ACC112 (cell line): Measurements from ENCODE around the gene HOXA2.
A peak's percentile ranks its signal among the peaks of the same experiment; 100 is the strongest.

Experiments
- H2AFZ ChIP-seq: fragments of 200-600 bp; sonication (generic); one replicate; pipeline ENCODE4 v1.6.0; 2017; ENCODE audit warnings: antibody characterized with exemption, low read length; ENCODE audit not compliant: unreplicated experiment
- H3K27ac ChIP-seq: fragments of 200-600 bp; sonication (generic); 2 replicates; pipeline ENCODE4 v1.5.1; 2014; ENCODE audit warnings: low read depth, mild to moderate bottlenecking, antibody characterized with exemption, low read length, moderate library complexity
- H3K27me3 ChIP-seq: fragments of 200-600 bp; sonication (generic); 2 replicates; pipeline ENCODE4 v1.6.1; 2014; ENCODE audit warnings: mild to moderate bottlenecking, antibody characterized with exemption, low read length, moderate library complexity, mixed read lengths; ENCODE audit not compliant: insufficient read depth
- H3K36me3 ChIP-seq: fragments of 200-600 bp; sonication (generic); 2 replicates; pipeline ENCODE4 v1.6.1; 2016; ENCODE audit warnings: mild to moderate bottlenecking, antibody characterized with exemption, low read length, moderate library complexity, mixed read lengths; ENCODE audit not compliant: insufficient read depth
- H3K4me1 ChIP-seq: fragments of 200-600 bp; sonication (generic); one replicate; pipeline ENCODE4 v1.6.1; 2016; ENCODE audit warnings: low read length, mixed read lengths; ENCODE audit not compliant: insufficient read depth, unreplicated experiment, control insufficient read depth
- H3K4me3 ChIP-seq: fragments of 200-600 bp; sonication (generic); 2 replicates; pipeline ENCODE4 v1.5.1; 2014; ENCODE audit warnings: mild to moderate bottlenecking, low read depth, low read length
- H3K79me2 ChIP-seq: fragments of 200-600 bp; sonication (generic); one replicate; pipeline ENCODE4 v1.6.0; 2016; ENCODE audit warnings: low read length; ENCODE audit not compliant: control insufficient read depth, unreplicated experiment, insufficient read depth

HOXA2 gene

GRCh38 chr7:27107391-27108381, 5.2 kb upstream of the HOXA2 start:
- H3K27me3 ChIP-seq = peaks cover 100% of the 10 kb centered on the region
- H3K4me3 ChIP-seq = no peak overlapping the region
- H3K27ac ChIP-seq = no peak overlapping the region
- H2AFZ ChIP-seq = no peak overlapping the region
- H3K36me3 ChIP-seq = no peaks in the 10 kb centered on the region
- H3K4me1 ChIP-seq = no peaks in the 10 kb centered on the region
- H3K79me2 ChIP-seq = no peaks in the 10 kb centered on the region

DNA sequence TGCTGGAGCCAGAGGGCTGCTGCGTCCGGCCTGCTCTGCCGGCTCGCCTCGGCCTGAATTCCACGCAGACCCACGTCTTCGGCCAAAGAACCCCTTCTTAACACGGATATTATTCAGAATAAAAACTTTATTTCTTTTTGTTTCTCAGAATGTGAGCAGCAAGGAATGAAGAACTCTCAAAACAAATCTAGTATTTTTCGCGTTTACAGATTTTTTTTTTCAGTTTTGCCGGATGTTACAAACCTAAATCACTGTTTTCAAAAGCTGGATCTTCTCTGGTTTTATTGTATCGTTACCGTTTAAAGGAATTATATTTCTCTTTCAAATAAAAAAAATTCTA, 4.4 kb upstream of the HOXA2 start:
- H3K27me3 ChIP-seq = peaks cover 100% of the 10 kb centered on the region
- no peaks in the 10 kb centered on the region for H3K4me1 ChIP-seq
- H3K79me2 ChIP-seq = no peaks in the 10 kb centered on the region
- no peaks in the 10 kb centered on the region for H3K36me3 ChIP-seq
- H3K4me3 ChIP-seq = peak overlapping the region; percentile 54; the same call in 1 of the 2 replicates
- H3K27ac ChIP-seq = no peak overlapping the region
- no peak overlapping the region for H2AFZ ChIP-seq

- H3K4me3 ChIP-seq = peak overlapping the region; percentile 54; the same call in 1 of the 2 replicates
- no peak overlapping the region for H2AFZ ChIP-seq
- no peak overlapping the region for H3K27ac ChIP-seq
- H3K27me3 ChIP-seq = peaks cover 100% of the 10 kb centered on the region
- no peaks in the 10 kb centered on the region for H3K4me1 ChIP-seq
- no peaks in the 10 kb centered on the region for H3K79me2 ChIP-seq
- H3K36me3 ChIP-seq = no peaks in the 10 kb centered on the region
Measured at GRCh38 chr7:27106181-27106900, 3.9 kb upstream of the HOXA2 start.

DNA sequence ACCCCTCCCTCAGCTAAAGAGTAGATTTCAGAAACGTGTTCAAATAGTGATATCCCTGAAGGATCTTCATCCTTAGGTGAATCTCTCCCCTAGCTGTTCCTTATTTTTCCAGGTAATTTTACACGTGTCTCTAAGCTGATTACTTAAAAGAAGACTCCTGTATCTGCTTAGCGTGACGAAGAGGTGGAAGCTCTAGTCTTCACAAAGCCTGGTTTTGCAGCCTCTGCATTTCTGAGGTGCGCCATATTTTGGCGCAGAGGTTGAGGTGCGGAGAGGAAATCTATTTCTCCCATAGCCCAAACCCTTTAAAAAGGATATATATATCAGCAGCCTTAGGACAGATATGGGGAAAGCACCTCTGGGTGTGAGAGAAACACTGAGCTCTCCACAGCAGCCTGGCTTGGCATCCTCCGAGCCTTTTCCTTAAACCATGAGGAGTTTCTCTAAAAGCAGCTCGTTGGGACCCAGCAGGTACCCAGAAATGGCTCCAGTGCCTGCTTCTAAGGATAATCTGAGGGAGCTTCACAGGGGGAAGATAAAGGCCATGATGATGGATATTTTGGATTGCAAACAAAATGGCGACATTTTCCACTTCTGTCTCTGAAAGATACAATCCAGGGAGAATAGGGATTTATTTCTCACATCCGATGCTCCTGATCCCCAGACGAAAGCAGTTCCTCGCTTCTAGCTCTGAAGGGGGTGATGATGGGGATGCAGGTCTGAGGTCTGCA, 3.0 kb upstream of the HOXA2 start:
- H3K27ac ChIP-seq = no peak overlapping the region
- no peak overlapping the region for H3K4me3 ChIP-seq
- H3K27me3 ChIP-seq = peaks cover 100% of the 10 kb centered on the region
- H3K36me3 ChIP-seq = no peaks in the 10 kb centered on the region
- no peaks in the 10 kb centered on the region for H3K4me1 ChIP-seq
- no peak overlapping the region for H2AFZ ChIP-seq
- no peaks in the 10 kb centered on the region for H3K79me2 ChIP-seq

DNA sequence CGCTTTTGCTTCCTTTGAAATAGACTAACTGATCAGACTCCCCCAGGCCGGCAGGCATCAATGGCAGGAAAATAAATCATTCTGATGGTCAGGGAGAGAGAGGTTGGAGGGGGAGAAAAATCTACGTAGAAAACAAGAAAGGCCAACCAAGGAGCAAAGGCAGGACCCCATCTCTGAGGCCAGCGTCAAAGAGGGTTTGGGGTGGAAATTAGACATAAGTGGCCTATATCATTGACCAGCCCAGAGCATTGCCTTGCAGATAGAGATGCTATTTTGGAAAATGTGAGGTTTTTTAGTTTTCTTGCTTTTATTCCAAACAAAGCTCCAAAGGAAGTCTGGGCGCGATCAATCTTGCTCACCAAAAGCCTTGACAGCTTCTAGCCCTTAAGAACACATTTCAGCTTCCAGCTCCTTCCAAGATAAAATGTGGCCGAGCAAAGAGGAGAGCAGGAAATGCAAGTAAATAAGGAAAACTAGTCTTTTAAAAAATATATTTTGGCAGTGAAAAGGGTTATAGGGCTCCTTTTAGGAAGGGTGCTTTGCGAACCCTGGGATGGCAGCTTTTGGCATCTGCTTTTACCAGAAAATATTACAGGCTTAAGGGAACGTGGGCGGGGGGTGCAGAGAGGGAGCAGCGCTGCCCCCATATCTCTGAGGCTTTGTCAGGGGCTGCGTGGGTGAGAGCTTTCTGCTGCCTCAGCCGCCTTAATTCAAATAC, 2.0 kb upstream of the HOXA2 start:
- no peak overlapping the region for H3K27ac ChIP-seq
- peaks cover 100% of the 10 kb centered on the region for H3K27me3 ChIP-seq
- no peaks in the 10 kb centered on the region for H3K36me3 ChIP-seq
- no peak overlapping the region for H3K4me3 ChIP-seq
- no peaks in the 10 kb centered on the region for H3K79me2 ChIP-seq
- H3K4me1 ChIP-seq = no peaks in the 10 kb centered on the region
- H2AFZ ChIP-seq = no peak overlapping the region

DNA sequence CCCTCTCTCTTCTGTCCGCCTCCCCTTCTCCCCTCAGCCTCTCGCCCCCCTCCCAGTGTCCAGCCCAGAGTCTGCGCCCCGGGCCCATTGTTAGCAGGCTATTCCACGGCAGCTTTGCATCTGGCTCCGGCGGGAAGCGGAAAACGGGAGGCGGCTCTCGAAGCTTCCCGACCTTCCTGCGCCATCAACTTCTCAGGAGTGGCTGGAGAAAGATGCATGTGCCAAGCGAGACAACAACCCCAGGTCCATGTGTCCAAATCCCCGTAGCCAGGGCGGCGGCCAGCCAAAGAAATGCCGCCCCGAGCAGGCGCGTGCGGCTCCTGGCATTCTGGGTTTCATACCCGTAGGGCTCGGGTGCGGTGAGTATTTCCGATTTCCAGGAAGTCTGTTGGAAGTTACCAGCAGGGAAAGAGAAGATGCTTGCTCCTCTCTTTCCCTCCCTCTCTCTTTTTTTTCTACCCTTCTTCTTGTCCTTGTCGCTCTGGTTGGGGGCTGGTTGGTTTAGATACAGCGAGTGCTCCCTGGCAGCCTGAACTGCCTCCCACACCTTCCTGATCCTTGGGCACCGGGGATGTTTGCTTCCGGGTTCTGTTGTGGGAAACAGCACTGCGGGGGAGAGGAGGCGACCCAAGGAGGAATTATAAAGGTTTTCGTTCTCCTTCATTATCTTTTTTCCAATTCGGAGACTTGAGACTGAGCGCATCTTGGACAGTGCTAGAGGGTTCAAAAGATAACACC, 1.2 kb upstream of the HOXA2 start:
- Histone ChIP-seq H3K36me3 (no peaks in the 10 kb centered on the region), H3K27me3 (peaks cover 100% of the 10 kb centered on the region), H3K4me3 (peak overlapping the region; percentile 32; the same call in 1 of the 2 replicates), H3K27ac (no peak overlapping the region), H3K79me2 (no peaks in the 10 kb centered on the region), H2AFZ (no peak overlapping the region), H3K4me1 (no peaks in the 10 kb centered on the region)

- no peak overlapping the region for H3K27ac ChIP-seq
- H3K4me1 ChIP-seq = peaks cover 9% of the 10 kb centered on the region
- no peak overlapping the region for H2AFZ ChIP-seq
- peaks cover 100% of the 10 kb centered on the region for H3K27me3 ChIP-seq
- no peaks in the 10 kb centered on the region for H3K79me2 ChIP-seq
- no peaks in the 10 kb centered on the region for H3K36me3 ChIP-seq
- H3K4me3 ChIP-seq = no peak overlapping the region
Measured at GRCh38 chr7:27101957-27102580, 414 bp downstream of the HOXA2 start.

- H3K4me1 ChIP-seq = peaks cover 10% of the 10 kb centered on the region
- H3K36me3 ChIP-seq = no peaks in the 10 kb centered on the region
- no peaks in the 10 kb centered on the region for H3K79me2 ChIP-seq
- H3K4me3 ChIP-seq = no peak overlapping the region
- H3K27ac ChIP-seq = no peak overlapping the region
- H2AFZ ChIP-seq = no peak overlapping the region
- peaks cover 100% of the 10 kb centered on the region for H3K27me3 ChIP-seq
Measured at GRCh38 chr7:27101171-27101956, 1.1 kb downstream of the HOXA2 start.

GRCh38 chr7:27100694-27101170, 1.8 kb downstream of the HOXA2 start:
- Histone ChIP-seq H3K79me2 (no peaks in the 10 kb centered on the region), H3K27ac (no peak overlapping the region), H3K36me3 (no peaks in the 10 kb centered on the region), H3K27me3 (peaks cover 99% of the 10 kb centered on the region), H3K4me1 (peaks cover 10% of the 10 kb centered on the region), H2AFZ (no peak overlapping the region), H3K4me3 (no peak overlapping the region)
